Measurements from ENCODE around the gene NPSR1. TPM values are rescaled to one million over a fixed set of nuclear protein-coding genes. Genes with fewer than 3 reads are reported as not detected.
"Not testable (repeated sequence)": the region's sequence is repeated elsewhere in the genome, so short reads cannot be mapped to it uniquely, and the experiment has no call there.

NPSR1 gene
- total RNA-seq, 2 donors from 2014 or later, result not detected

GRCh38 chr7:34848670-34849069 is 190.7 kb downstream of the NPSR1 start:
- H3K27ac ChIP-seq, result no peak overlapping the region
- H3K4me3 ChIP-seq, result no peak overlapping the region
- DNase-seq (ENCODE audit: low spot score) (no peak), ATAC-seq (ENCODE audit: insufficient number of reproducible peaks, low FRiP score, low read depth) (no peak)
- H3K27me3 ChIP-seq (replicated peaks; ENCODE audit: insufficient read depth), result no peaks in the 10 kb centered on the region
- H3K36me3 ChIP-seq, result no peaks in the 10 kb centered on the region
- H3K9me3 ChIP-seq, result no peaks in the 10 kb centered on the region
- no peaks in the 10 kb centered on the region for H3K4me1 ChIP-seq (ENCODE audit: control insufficient read depth in 1 of 2, low read depth in 2 of 2)
- no peak for TF ChIP-seq CTCF (IDR thresholded peaks at IDR 0.05)

GRCh38 chr7:34849163-34849960 is 191.3 kb downstream of the NPSR1 start:
- DNase-seq (ENCODE audit: low spot score) (no peak), ATAC-seq (ENCODE audit: insufficient number of reproducible peaks, low FRiP score, low read depth) (no peak)
- no peak for TF ChIP-seq CTCF (IDR thresholded peaks at IDR 0.05)
- no peaks in the 10 kb centered on the region for H3K27me3 ChIP-seq (replicated peaks; ENCODE audit: insufficient read depth)
- H3K4me1 ChIP-seq (ENCODE audit: control insufficient read depth in 1 of 2, low read depth in 2 of 2), result no peaks in the 10 kb centered on the region
- no peak overlapping the region for H3K4me3 ChIP-seq
- H3K36me3 ChIP-seq, result no peaks in the 10 kb centered on the region
- H3K27ac ChIP-seq, result no peak overlapping the region
- H3K9me3 ChIP-seq, result no peaks in the 10 kb centered on the region

- DNase-seq (ENCODE audit: low spot score), result no peak
- Histone ChIP-seq H3K4me1 (ENCODE audit: control insufficient read depth in 1 of 2, low read depth in 2 of 2) (no peaks in the 10 kb centered on the region), H3K9me3 (no peaks in the 10 kb centered on the region), H3K27me3 (replicated peaks; ENCODE audit: insufficient read depth) (no peaks in the 10 kb centered on the region), H3K27ac (no peak overlapping the region), H3K36me3 (no peaks in the 10 kb centered on the region), H3K4me3 (no peak overlapping the region)
- no peak for TF ChIP-seq CTCF (IDR thresholded peaks at IDR 0.05)
- no peak for ATAC-seq (ENCODE audit: insufficient number of reproducible peaks, low FRiP score, low read depth)
These were observed 192.0 kb downstream of the NPSR1 start for GRCh38 chr7:34849986-34850385.

GRCh38 chr7:34850681-34851080 is 192.7 kb downstream of the NPSR1 start:
- H3K9me3 ChIP-seq, result no peaks in the 10 kb centered on the region
- H3K4me1 ChIP-seq (ENCODE audit: control insufficient read depth in 1 of 2, low read depth in 2 of 2), result no peaks in the 10 kb centered on the region
- no peak overlapping the region for H3K27ac ChIP-seq
- ATAC-seq (ENCODE audit: insufficient number of reproducible peaks, low FRiP score, low read depth), result no peak
- DNase-seq (ENCODE audit: low spot score), result no peak
- no peak for TF ChIP-seq CTCF (IDR thresholded peaks at IDR 0.05)
- no peaks in the 10 kb centered on the region for H3K36me3 ChIP-seq
- H3K27me3 ChIP-seq (replicated peaks; ENCODE audit: insufficient read depth), result no peaks in the 10 kb centered on the region
- no peak overlapping the region for H3K4me3 ChIP-seq

GRCh38 chr7:34851431-34851830 is 193.4 kb downstream of the NPSR1 start:
- ATAC-seq (ENCODE audit: insufficient number of reproducible peaks, low FRiP score, low read depth) (no peak), DNase-seq (ENCODE audit: low spot score) (no peak)
- TF ChIP-seq CTCF (IDR thresholded peaks at IDR 0.05), result no peak
- Histone ChIP-seq H3K36me3 (no peaks in the 10 kb centered on the region), H3K4me3 (no peak overlapping the region), H3K27me3 (replicated peaks; ENCODE audit: insufficient read depth) (no peaks in the 10 kb centered on the region), H3K9me3 (no peaks in the 10 kb centered on the region), H3K4me1 (ENCODE audit: control insufficient read depth in 1 of 2, low read depth in 2 of 2) (no peaks in the 10 kb centered on the region), H3K27ac (no peak overlapping the region)

GRCh38 chr7:34858444-34858843 is 200.4 kb downstream of the NPSR1 start:
- H3K36me3 ChIP-seq; H3K4me1 ChIP-seq (ENCODE audit: control insufficient read depth in 1 of 2, low read depth in 2 of 2); H3K27ac ChIP-seq; H3K9me3 ChIP-seq; H3K27me3 ChIP-seq (replicated peaks; ENCODE audit: insufficient read depth); DNase-seq (ENCODE audit: low spot score); H3K4me3 ChIP-seq; ATAC-seq (ENCODE audit: insufficient number of reproducible peaks, low FRiP score, low read depth): not testable (repeated sequence)

- not testable (repeated sequence) for ATAC-seq (ENCODE audit: insufficient number of reproducible peaks, low FRiP score, low read depth); H3K4me3 ChIP-seq; DNase-seq (ENCODE audit: low spot score); H3K4me1 ChIP-seq (ENCODE audit: control insufficient read depth in 1 of 2, low read depth in 2 of 2); H3K27ac ChIP-seq; H3K36me3 ChIP-seq; H3K9me3 ChIP-seq; H3K27me3 ChIP-seq (replicated peaks; ENCODE audit: insufficient read depth)
These were observed 201.3 kb downstream of the NPSR1 start for GRCh38 chr7:34859281-34859680.

- H3K27me3 ChIP-seq (replicated peaks; ENCODE audit: insufficient read depth); H3K9me3 ChIP-seq; H3K4me3 ChIP-seq; ATAC-seq (ENCODE audit: insufficient number of reproducible peaks, low FRiP score, low read depth); H3K27ac ChIP-seq; H3K4me1 ChIP-seq (ENCODE audit: control insufficient read depth in 1 of 2, low read depth in 2 of 2); H3K36me3 ChIP-seq; DNase-seq (ENCODE audit: low spot score): not testable (repeated sequence)
These were observed 208.2 kb downstream of the NPSR1 start for GRCh38 chr7:34866222-34866621.
